ENCODE results near the gene TTC6.

TTC6 gene

GRCh38 chr14:37623426-37623951 lies 28.1 kb downstream of the TTC6 start:
- TF ChIP-seq ZFX (IDR thresholded peaks at IDR 0.05; ENCODE audit: borderline replicate concordance) (no peak), CTCF (IDR thresholded peaks at IDR 0.05) (no peak)
- H3K27ac ChIP-seq, result peak overlapping the region; percentile 45

GRCh38 chr14:37623971-37624370 lies 28.5 kb downstream of the TTC6 start:
- TF ChIP-seq ZFX (IDR thresholded peaks at IDR 0.05; ENCODE audit: borderline replicate concordance) (no peak), CTCF (IDR thresholded peaks at IDR 0.05) (no peak)
- H3K27ac ChIP-seq, result peak overlapping the region; percentile 45

- peak overlapping the region; percentile 20; the same call in 1 of the 2 replicates for H3K27ac ChIP-seq
- TF ChIP-seq CTCF (IDR thresholded peaks at IDR 0.05), result no peak
- TF ChIP-seq ZFX (IDR thresholded peaks at IDR 0.05; ENCODE audit: borderline replicate concordance), result no peak
Observed at GRCh38 chr14:37625597-37626595, 30.5 kb downstream of the TTC6 start.

- H3K27ac ChIP-seq, result no peak overlapping the region
Observed at GRCh38 chr14:37637341-37637740, 41.9 kb downstream of the TTC6 start.

GRCh38 chr14:37638599-37638998 lies 43.2 kb downstream of the TTC6 start:
- no peak for TF ChIP-seq CTCF (IDR thresholded peaks at IDR 0.05)
- no peak for TF ChIP-seq ZFX (IDR thresholded peaks at IDR 0.05; ENCODE audit: borderline replicate concordance)
- H3K27ac ChIP-seq, result peak overlapping the region; percentile 87

More at GRCh38 chr14:37637341-37637740, 41.9 kb downstream of the TTC6 start:
- TF ChIP-seq ZFX (IDR thresholded peaks at IDR 0.05; ENCODE audit: borderline replicate concordance) (no peak), CTCF (IDR thresholded peaks at IDR 0.05) (no peak)

GRCh38 chr14:37641117-37641516 lies 45.7 kb downstream of the TTC6 start:
- TF ChIP-seq CTCF (IDR thresholded peaks at IDR 0.05) (no peak), ZFX (IDR thresholded peaks at IDR 0.05; ENCODE audit: borderline replicate concordance) (no peak)
- H3K27ac ChIP-seq, result peak overlapping the region; percentile 87

- no peak for TF ChIP-seq CTCF (IDR thresholded peaks at IDR 0.05)
- no peak for TF ChIP-seq ZFX (IDR thresholded peaks at IDR 0.05; ENCODE audit: borderline replicate concordance)
- H3K27ac ChIP-seq, result peak overlapping the region; percentile 87
Observed at GRCh38 chr14:37642125-37642524, 46.7 kb downstream of the TTC6 start.

All from 22Rv1 (cell line).